ENCODE measurements around the gene SORCS3. TPM values are rescaled to one million over a fixed set of nuclear protein-coding genes. Genes with fewer than 3 reads are reported as not detected.

SORCS3 gene
- total and polyA plus RNA-seq, 7 donors, result 0.15 to 1.1 (median 0.33) TPM; not detected in 2

DNA sequence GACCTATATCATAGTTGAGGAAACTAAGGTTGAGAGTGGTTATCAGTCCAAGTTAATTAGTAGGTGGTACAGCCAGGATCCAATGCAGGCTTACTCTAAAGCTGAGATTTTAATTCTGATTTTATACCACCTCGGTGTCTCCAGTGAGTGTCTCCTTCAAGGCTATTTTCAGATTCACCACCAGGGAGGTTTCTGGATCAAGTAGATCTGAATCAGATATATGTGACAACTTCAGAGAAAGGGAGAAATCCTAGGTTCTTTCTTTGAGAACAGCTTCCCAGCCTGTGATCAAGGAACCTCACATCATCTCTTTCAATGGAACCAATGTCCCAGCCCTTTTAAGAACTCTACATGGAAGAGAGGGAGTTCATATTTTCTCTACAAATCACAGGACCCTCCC, 429.2 kb downstream of the SORCS3 start:
- Histone ChIP-seq H3K36me3 (no peaks in the 10 kb centered on the region), H3K27me3 (no peaks in the 10 kb centered on the region), H3K27ac (no peak overlapping the region), H3K9me3 (no peaks in the 10 kb centered on the region), H3K4me1 (no peaks in the 10 kb centered on the region), H3K4me3 (no peak overlapping the region)
- WGBS, 2 donors, result 83 to 91% methylated on average over 1 of the region's 1 CpG
- DNase-seq, result no peak
- intact Hi-C loops (cut with DNase I), result no loop called here
- TF ChIP-seq POLR2A (IDR thresholded peaks at IDR 0.05), result no peak
- TF ChIP-seq, protein P1, sequence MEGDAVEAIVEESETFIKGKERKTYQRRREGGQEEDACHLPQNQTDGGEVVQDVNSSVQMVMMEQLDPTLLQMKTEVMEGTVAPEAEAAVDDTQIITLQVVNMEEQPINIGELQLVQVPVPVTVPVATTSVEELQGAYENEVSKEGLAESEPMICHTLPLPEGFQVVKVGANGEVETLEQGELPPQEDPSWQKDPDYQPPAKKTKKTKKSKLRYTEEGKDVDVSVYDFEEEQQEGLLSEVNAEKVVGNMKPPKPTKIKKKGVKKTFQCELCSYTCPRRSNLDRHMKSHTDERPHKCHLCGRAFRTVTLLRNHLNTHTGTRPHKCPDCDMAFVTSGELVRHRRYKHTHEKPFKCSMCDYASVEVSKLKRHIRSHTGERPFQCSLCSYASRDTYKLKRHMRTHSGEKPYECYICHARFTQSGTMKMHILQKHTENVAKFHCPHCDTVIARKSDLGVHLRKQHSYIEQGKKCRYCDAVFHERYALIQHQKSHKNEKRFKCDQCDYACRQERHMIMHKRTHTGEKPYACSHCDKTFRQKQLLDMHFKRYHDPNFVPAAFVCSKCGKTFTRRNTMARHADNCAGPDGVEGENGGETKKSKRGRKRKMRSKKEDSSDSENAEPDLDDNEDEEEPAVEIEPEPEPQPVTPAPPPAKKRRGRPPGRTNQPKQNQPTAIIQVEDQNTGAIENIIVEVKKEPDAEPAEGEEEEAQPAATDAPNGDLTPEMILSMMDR (IDR thresholded peaks at IDR 0.05), result no peak
- no peak for TF ChIP-seq POLR2AphosphoS5 (IDR thresholded peaks at IDR 0.05)
- TF ChIP-seq EP300 (IDR thresholded peaks at IDR 0.05), result no peak

DNA sequence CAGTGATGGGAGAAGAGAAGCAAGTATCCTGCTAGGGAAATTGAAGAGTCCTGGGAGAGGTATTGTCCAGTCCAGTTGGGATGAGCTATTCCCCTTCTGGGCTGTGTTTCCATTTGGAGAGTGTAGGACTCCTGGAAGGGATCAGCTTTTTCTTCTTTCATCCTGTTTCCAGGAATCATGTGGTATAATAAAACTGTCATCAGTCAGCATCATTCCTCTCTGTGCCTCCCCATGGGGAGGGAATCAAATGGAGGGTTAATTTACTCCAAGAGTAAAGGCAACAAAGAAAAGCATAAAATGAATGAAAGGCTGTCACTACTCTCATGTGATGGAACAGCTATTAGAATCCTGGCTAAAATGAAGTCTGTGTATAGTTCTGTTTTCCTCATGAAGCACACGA, 429.9 kb downstream of the SORCS3 start:
- H3K4me1 ChIP-seq, result no peaks in the 10 kb centered on the region
- no peak overlapping the region for H3K27ac ChIP-seq
- no peaks in the 10 kb centered on the region for H3K36me3 ChIP-seq
- TF ChIP-seq, protein P1 (IDR thresholded peaks at IDR 0.05), result no peak
- no peak for TF ChIP-seq POLR2A (IDR thresholded peaks at IDR 0.05)
- TF ChIP-seq EP300 (IDR thresholded peaks at IDR 0.05), result no peak
- TF ChIP-seq POLR2AphosphoS5 (IDR thresholded peaks at IDR 0.05), result no peak
- H3K9me3 ChIP-seq, result no peaks in the 10 kb centered on the region
- no peaks in the 10 kb centered on the region for H3K27me3 ChIP-seq
- H3K4me3 ChIP-seq, result no peak overlapping the region
- DNase-seq, result no peak
- intact Hi-C loops (cut with DNase I), result no loop called here
- WGBS, 2 donors, result 11 to 43% methylated on average over 1 of the region's 1 CpG

DNA sequence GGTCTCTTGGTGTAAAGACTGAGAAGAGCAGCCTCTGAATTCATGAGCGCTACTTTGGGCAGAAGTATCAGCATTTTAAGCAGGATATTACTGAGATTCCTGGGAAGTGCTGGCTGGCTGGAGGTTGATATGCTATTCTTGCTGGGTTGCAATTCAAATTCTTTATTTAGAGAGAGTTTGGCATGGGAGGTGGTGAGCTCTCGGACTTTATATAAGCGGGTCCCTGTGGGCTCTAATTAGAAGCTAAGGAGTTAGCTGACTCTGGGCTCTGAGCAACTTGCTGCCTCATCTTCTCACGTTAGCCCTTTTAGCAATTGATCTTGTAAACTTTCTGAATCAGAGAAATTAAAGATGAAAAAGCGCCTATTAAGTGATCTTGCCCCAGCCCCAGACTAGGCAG, 430.9 kb downstream of the SORCS3 start:
- intact Hi-C loops (cut with DNase I), result no loop called here
- H3K36me3 ChIP-seq, result no peaks in the 10 kb centered on the region
- no peak for TF ChIP-seq POLR2AphosphoS5 (IDR thresholded peaks at IDR 0.05)
- no peak for TF ChIP-seq EP300 (IDR thresholded peaks at IDR 0.05)
- TF ChIP-seq, protein P1 (IDR thresholded peaks at IDR 0.05), result no peak
- no peak for TF ChIP-seq POLR2A (IDR thresholded peaks at IDR 0.05)
- no peaks in the 10 kb centered on the region for H3K27me3 ChIP-seq
- no peak overlapping the region for H3K4me3 ChIP-seq
- 88 to 89% methylated on average over 5 of the region's 5 CpGs for WGBS, 2 donors
- no peaks in the 10 kb centered on the region for H3K4me1 ChIP-seq
- DNase-seq, result no peak
- no peak overlapping the region for H3K27ac ChIP-seq
- H3K9me3 ChIP-seq, result no peaks in the 10 kb centered on the region

DNA sequence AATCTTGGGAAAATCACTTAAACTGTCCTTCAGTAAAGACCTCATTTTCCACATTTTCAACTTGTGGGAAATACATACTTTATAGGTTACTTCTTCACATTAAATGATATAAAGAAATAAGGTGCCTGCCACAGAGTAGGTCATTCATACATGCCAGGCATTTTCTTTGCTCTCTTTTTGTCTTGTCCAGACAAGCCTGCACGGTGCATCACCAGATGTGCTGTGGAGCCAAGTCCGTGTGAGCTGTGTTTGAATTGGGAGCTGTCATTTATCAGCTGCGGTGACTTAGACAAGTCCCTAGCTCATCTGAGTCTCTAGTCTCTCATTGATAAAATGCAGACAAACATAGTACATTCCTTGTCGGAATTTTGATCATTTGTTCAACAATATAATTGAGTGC, 432.9 kb downstream of the SORCS3 start:
- 86% methylated on average over 4 of the region's 4 CpGs for WGBS, 2 donors
- no peaks in the 10 kb centered on the region for H3K4me1 ChIP-seq

More for the DNA sequence above, 432.9 kb downstream of the SORCS3 start:
- no peaks in the 10 kb centered on the region for H3K36me3 ChIP-seq
- H3K9me3 ChIP-seq, result no peaks in the 10 kb centered on the region
- TF ChIP-seq, protein P1 (IDR thresholded peaks at IDR 0.05), result no peak
- TF ChIP-seq EP300 (IDR thresholded peaks at IDR 0.05) (no peak), POLR2A (IDR thresholded peaks at IDR 0.05) (no peak), POLR2AphosphoS5 (IDR thresholded peaks at IDR 0.05) (no peak)
- intact Hi-C loops (cut with DNase I), result no loop called here
- no peak for DNase-seq
- no peak overlapping the region for H3K27ac ChIP-seq
- H3K4me3 ChIP-seq, result no peak overlapping the region
- no peaks in the 10 kb centered on the region for H3K27me3 ChIP-seq

Data from sigmoid colon (tissue), 7 donors.